ENCODE data around the gene KLHDC8B.
"Not testable (repeated sequence)": the region's sequence is repeated elsewhere in the genome, so short reads cannot be mapped to it uniquely, and the experiment has no call there.

The KLHDC8B gene

GRCh38 chr3:49198161-49198560 lies 26.8 kb downstream of the KLHDC8B start:
- DNase-seq: no peak

GRCh38 chr3:49198611-49199230 lies 27.3 kb downstream of the KLHDC8B start:
- no peak for DNase-seq

- DNase-seq: no peak
Measured at GRCh38 chr3:49199239-49199899, 28.0 kb downstream of the KLHDC8B start.

- no peak for DNase-seq
Measured at GRCh38 chr3:49199900-49200281, 28.5 kb downstream of the KLHDC8B start.

GRCh38 chr3:49213541-49213943 lies 42.1 kb downstream of the KLHDC8B start:
- no peak for DNase-seq

- DNase-seq: no peak
Measured at GRCh38 chr3:49213998-49214397, 42.6 kb downstream of the KLHDC8B start.

GRCh38 chr3:49216687-49217086 lies 45.3 kb downstream of the KLHDC8B start:
- not testable (repeated sequence) for DNase-seq

GRCh38 chr3:49217108-49217507 lies 45.7 kb downstream of the KLHDC8B start:
- not testable (repeated sequence) for DNase-seq

- no peak for DNase-seq
Measured at GRCh38 chr3:49217688-49218470, 46.5 kb downstream of the KLHDC8B start.

GRCh38 chr3:49218471-49218989 lies 47.1 kb downstream of the KLHDC8B start:
- not testable (repeated sequence) for DNase-seq

GRCh38 chr3:49219132-49219531 lies 47.7 kb downstream of the KLHDC8B start:
- no peak for DNase-seq

GRCh38 chr3:49220985-49221563 lies 49.7 kb downstream of the KLHDC8B start:
- not testable (repeated sequence) for DNase-seq

- DNase-seq: no peak
Measured at GRCh38 chr3:49222002-49222401, 50.6 kb downstream of the KLHDC8B start.

Data from amniotic stem cell (primary cell).